Liver (tissue), 9 donors: ENCODE data around the gene METTL14. TPM values are rescaled to one million over a fixed set of nuclear protein-coding genes. Genes with fewer than 3 reads are reported as not detected.

Experiments used
- DNase-seq: peaks from one replicate; pipeline ENCODE4 v3.0.0-alpha.2; 2017; ENCODE audit warnings: low spot score
- H3K27ac ChIP-seq, 2 donors: one replicate each; pipeline ENCODE4 v1.7.0; 2013; ENCODE audit warnings: inconsistent platforms in 2 of 2, low read length in 2 of 2, control low read depth in 1 of 2, low read depth in 1 of 2, mild to moderate bottlenecking in 1 of 2
- H3K27me3 ChIP-seq, 4 donors: one replicate each; pipeline versions ENCODE4 v1.6.1 to v1.7.0; 2013; ENCODE audit warnings: low read length in 3 of 4, inconsistent platforms in 1 of 4, mild to moderate bottlenecking in 1 of 4, moderate library complexity in 1 of 4; ENCODE audit not compliant: control insufficient read depth in 4 of 4, insufficient read depth in 4 of 4
- H3K36me3 ChIP-seq, 4 donors: one replicate each; pipeline versions ENCODE4 v1.6.1 to v1.7.0; 2013; ENCODE audit warnings: low read length in 3 of 4, mild to moderate bottlenecking in 3 of 4, low read depth in 1 of 4, moderate library complexity in 1 of 4; ENCODE audit not compliant: control insufficient read depth in 4 of 4, insufficient read depth in 3 of 4
- H3K4me1 ChIP-seq, 4 donors: one replicate each; pipeline versions ENCODE4 v1.6.1 to v1.7.0; 2013; ENCODE audit warnings: low read length in 3 of 4, mild to moderate bottlenecking in 3 of 4, moderate library complexity in 1 of 4; ENCODE audit not compliant: control insufficient read depth in 4 of 4, insufficient read depth in 4 of 4
- H3K4me3 ChIP-seq, 3 donors: one replicate each; pipeline versions ENCODE4 v1.6.1 to v1.7.0; 2013; ENCODE audit warnings: low read length in 3 of 3, control low read depth in 1 of 3, low read depth in 1 of 3, mild to moderate bottlenecking in 1 of 3
- H3K9ac ChIP-seq, 2 donors: one replicate each; pipeline ENCODE4 v1.7.0; 2013; ENCODE audit warnings: low read length in 2 of 2, mild to moderate bottlenecking in 2 of 2, moderate library complexity in 2 of 2, control low read depth in 1 of 2, low read depth in 1 of 2
- H3K9me3 ChIP-seq, 4 donors: one replicate each; pipeline versions ENCODE4 v1.6.1 to v1.7.0; 2013; ENCODE audit warnings: low read length in 3 of 4; ENCODE audit not compliant: control insufficient read depth in 4 of 4
- FOXA1 ChIP-seq: IDR thresholded peaks from 2 replicates; pipeline ENCODE4 v1.6.1; 2016; ENCODE audit warnings: antibody characterized with exemption
- FOXA2 ChIP-seq: IDR thresholded peaks from 2 replicates; pipeline ENCODE4 v1.6.1; 2016; ENCODE audit warnings: antibody characterized with exemption
- HNF4A ChIP-seq, 2 donors: conservative IDR thresholded peaks; 2 replicates each; pipeline ENCODE4 v1.6.1; 2016; ENCODE audit warnings: antibody characterized with exemption in 2 of 2, mild to moderate bottlenecking in 2 of 2
- HNF4G ChIP-seq: IDR thresholded peaks from 2 replicates; pipeline ENCODE4 v1.6.1; 2016; ENCODE audit warnings: antibody characterized with exemption
- JUND ChIP-seq, 2 donors: IDR thresholded peaks; 2 replicates each; pipeline ENCODE4 v1.6.1; 2016; ENCODE audit warnings: antibody characterized with exemption in 2 of 2
- MAX ChIP-seq: IDR thresholded peaks from 2 replicates; pipeline ENCODE4 v1.6.1; 2016; ENCODE audit warnings: antibody characterized with exemption
- RAD21 ChIP-seq, 2 donors: IDR thresholded peaks; 2 replicates each; pipeline ENCODE4 v1.6.1; 2016; ENCODE audit warnings: antibody characterized with exemption in 2 of 2, mild to moderate bottlenecking in 2 of 2
- RXRA ChIP-seq, 2 donors: IDR thresholded peaks; 2 replicates each; pipeline ENCODE4 v1.6.1; 2017 to 2018; ENCODE audit warnings: antibody characterized with exemption in 2 of 2, mild to moderate bottlenecking in 1 of 2
- SP1 ChIP-seq: IDR thresholded peaks from 2 replicates; pipeline ENCODE4 v1.6.1; 2018; ENCODE audit warnings: antibody characterized with exemption, mild to moderate bottlenecking
- TAF1 ChIP-seq: conservative IDR thresholded peaks from 2 replicates; pipeline ENCODE4 v1.6.1; 2016; ENCODE audit warnings: antibody characterized with exemption, mild to moderate bottlenecking
- YY1 ChIP-seq: IDR thresholded peaks from 2 replicates; pipeline ENCODE4 v1.6.1; 2016; ENCODE audit warnings: antibody characterized with exemption, mild to moderate bottlenecking
- WGBS: extraction: QIAGEN DNeasy Blood & Tissue Kit; methylation state at CpG from one replicate; pipeline ENCODE4 v1.1.7; 2013; 5-methylcytosine and 5-hydroxymethylcytosine counted together
- polyA plus RNA-seq, 2 donors: library from polyadenylated mRNA; stranded (reverse) in 1 of 2; unstranded in 1 of 2; fragments of 200-250 nt in 1 of 2; fragments of >200 nt in 1 of 2; fragmentation: Nextera tagmentation in 1 of 2; extraction: Ambion mirVana in 1 of 2; gene quantifications; one replicate each; pipeline versions ENCODE4 v1.2.1 to v1.2.3, GENCODE V29; 2013 to 2015
- total RNA-seq, 2 donors: library from RNA; depleted of rRNA; stranded (reverse); fragments of >200 nt; gene quantifications; one replicate each; pipeline ENCODE4 v1.2.3, GENCODE V29; 2014
- TF ChIP-seq, protein P1 (sequence below): IDR thresholded peaks from 2 replicates; pipeline ENCODE4 v1.6.1; 2016; ENCODE audit warnings: antibody characterized with exemption
- donor health status: healthy.
- donor health status: healthy.
- donor health status: healthy.
- donor health status: healthy.
- donor health status: healthy.

The METTL14 gene
- total and polyA plus RNA-seq, 4 donors: 8.2 to 25.5 (median 16.7) TPM

DNA sequence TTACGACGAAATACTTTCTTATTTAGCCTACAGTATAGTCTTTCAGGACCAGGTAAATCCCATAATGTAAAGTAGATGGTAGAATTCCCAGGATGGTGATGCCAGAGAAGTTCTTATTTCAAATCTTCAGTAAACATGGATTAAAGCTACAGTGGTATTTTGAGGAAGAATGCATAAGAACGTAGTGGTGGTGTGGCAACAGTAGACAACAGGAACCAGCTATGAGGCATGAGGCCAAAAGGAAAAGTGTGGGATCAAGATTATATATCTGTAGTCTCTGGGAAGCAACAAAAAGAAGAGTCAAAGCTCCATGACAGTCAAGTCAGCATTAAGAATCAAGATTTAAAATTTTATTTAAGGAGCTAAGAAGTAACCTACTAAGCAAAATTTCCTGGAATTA lies 60.2 kb downstream of the METTL14 start:
- Histone ChIP-seq H3K36me3 (peaks cover 10 to 38% (median 28%) of the 10 kb centered on the region in 4 donors), H3K9ac (no peak overlapping the region), H3K27me3 (no peaks in the 10 kb centered on the region), H3K4me3 (no peak overlapping the region), H3K4me1 (peaks cover 0 to 18% (median 11%) of the 10 kb centered on the region in 4 donors), H3K27ac (no peak overlapping the region), H3K9me3 (no peaks in the 10 kb centered on the region)
- TF ChIP-seq JUND (IDR thresholded peaks at IDR 0.05): no peak
- 85% methylated on average over 3 of the region's 3 CpGs for WGBS
- no peak for DNase-seq

- Histone ChIP-seq H3K9me3 (no peaks in the 10 kb centered on the region), H3K9ac (no peak overlapping the region), H3K4me1 (peaks cover 0 to 17% (median 8%) of the 10 kb centered on the region in 4 donors), H3K27ac (no peak overlapping the region), H3K36me3 (peaks cover 10 to 36% (median 26%) of the 10 kb centered on the region in 4 donors), H3K4me3 (no peak overlapping the region), H3K27me3 (no peaks in the 10 kb centered on the region)
- whole genome bisulfite sequencing: 67% methylated on average over 2 of the region's 2 CpGs
- no peak for DNase-seq
- no peak for TF ChIP-seq TAF1
- TF ChIP-seq, protein P1, sequence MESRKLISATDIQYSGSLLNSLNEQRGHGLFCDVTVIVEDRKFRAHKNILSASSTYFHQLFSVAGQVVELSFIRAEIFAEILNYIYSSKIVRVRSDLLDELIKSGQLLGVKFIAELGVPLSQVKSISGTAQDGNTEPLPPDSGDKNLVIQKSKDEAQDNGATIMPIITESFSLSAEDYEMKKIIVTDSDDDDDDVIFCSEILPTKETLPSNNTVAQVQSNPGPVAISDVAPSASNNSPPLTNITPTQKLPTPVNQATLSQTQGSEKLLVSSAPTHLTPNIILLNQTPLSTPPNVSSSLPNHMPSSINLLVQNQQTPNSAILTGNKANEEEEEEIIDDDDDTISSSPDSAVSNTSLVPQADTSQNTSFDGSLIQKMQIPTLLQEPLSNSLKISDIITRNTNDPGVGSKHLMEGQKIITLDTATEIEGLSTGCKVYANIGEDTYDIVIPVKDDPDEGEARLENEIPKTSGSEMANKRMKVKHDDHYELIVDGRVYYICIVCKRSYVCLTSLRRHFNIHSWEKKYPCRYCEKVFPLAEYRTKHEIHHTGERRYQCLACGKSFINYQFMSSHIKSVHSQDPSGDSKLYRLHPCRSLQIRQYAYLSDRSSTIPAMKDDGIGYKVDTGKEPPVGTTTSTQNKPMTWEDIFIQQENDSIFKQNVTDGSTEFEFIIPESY: no peak
- no peak for TF ChIP-seq JUND (IDR thresholded peaks at IDR 0.05)
- no peak for TF ChIP-seq HNF4G
- TF ChIP-seq RAD21 (IDR thresholded peaks at IDR 0.05): no peak
- TF ChIP-seq RXRA (IDR thresholded peaks at IDR 0.05): no peak
- TF ChIP-seq SP1: no peak
Measured at GRCh38 chr4:118746251-118746919, 61.2 kb downstream of the METTL14 start.

GRCh38 chr4:118749347-118749988 lies 64.3 kb downstream of the METTL14 start:
- Histone ChIP-seq H3K4me1 (peaks cover 0 to 10% (median 3%) of the 10 kb centered on the region in 4 donors), H3K36me3 (peaks cover 8 to 31% (median 19%) of the 10 kb centered on the region in 4 donors)

More at GRCh38 chr4:118749347-118749988, 64.3 kb downstream of the METTL14 start:
- DNase-seq: no peak
- Histone ChIP-seq H3K9ac (peak overlapping the region in 1 of 2 donors; percentile 38), H3K4me3 (no peak overlapping the region), H3K9me3 (no peaks in the 10 kb centered on the region), H3K27ac (peak overlapping the region; percentile 59 to 73), H3K27me3 (no peaks in the 10 kb centered on the region)
- TF ChIP-seq JUND (IDR thresholded peaks at IDR 0.05): no peak
- TF ChIP-seq YY1: no peak
- no peak for TF ChIP-seq MAX
- peak; percentile 73 for TF ChIP-seq SP1
- TF ChIP-seq TAF1: peak; percentile 54
- peak; percentile 86 for TF ChIP-seq FOXA2
- TF ChIP-seq RXRA (IDR thresholded peaks at IDR 0.05): peak; percentile 37 to 47
- peak; percentile 75 for TF ChIP-seq FOXA1
- peak; percentile 33 to 62 for TF ChIP-seq HNF4A (conservative IDR thresholded peaks at IDR 0.05)
- 34% methylated on average over 5 of the region's 5 CpGs for WGBS
